Measurements from ENCODE around the gene MEF2B. TPM values are rescaled to one million over a fixed set of nuclear protein-coding genes. Genes with fewer than 3 reads are reported as not detected.

The MEF2B gene
- total RNA-seq, 6 donors from 2014 or later = 2.0 to 3.9 (median 3.1) TPM; not detected in 3

- WGBS, 2 donors = 78 to 82% methylated on average over 5 to 19 of the region's 19 CpGs
- Histone ChIP-seq H3K27me3 (no peaks in the 10 kb centered on the region), H3K27ac (peak overlapping the region in 3 of 4 donors; percentile 76 to 84 (median 76)), H3K9me3 (no peaks in the 10 kb centered on the region), H3K4me3 (peak overlapping the region in 3 of 4 donors; percentile 66 to 88 (median 75)), H3K36me3 (peaks cover 0 to 40% (median 32%) of the 10 kb centered on the region in 4 donors), H3K4me1 (peaks cover 11 to 17% (median 12%) of the 10 kb centered on the region in 4 donors)
- DNase-seq (no peak), ATAC-seq (ENCODE audit: low FRiP score in 2 of 2) (no peak)
- no peak for TF ChIP-seq CTCF (IDR thresholded peaks at IDR 0.05)
Observed at GRCh38 chr19:19201697-19202630, 31.9 kb upstream of the MEF2B start.

- Histone ChIP-seq H3K4me3 (peak overlapping the region in 1 of 4 donors; percentile 80), H3K9me3 (no peaks in the 10 kb centered on the region), H3K4me1 (peaks cover 38 to 50% (median 45%) of the 10 kb centered on the region in 4 donors), H3K27me3 (no peaks in the 10 kb centered on the region), H3K27ac (peak overlapping the region in 2 of 4 donors; percentile 99 to 100), H3K36me3 (peaks cover 0 to 31% (median 26%) of the 10 kb centered on the region in 4 donors)
- DNase-seq = no peak
- TF ChIP-seq POLR2A (IDR thresholded peaks at IDR 0.05) (no peak), POLR2AphosphoS5 (IDR thresholded peaks at IDR 0.05) (no peak), EP300 (IDR thresholded peaks at IDR 0.05) (no peak), CTCF (IDR thresholded peaks at IDR 0.05) (no peak)
- ATAC-seq (ENCODE audit: low FRiP score in 2 of 2) = no peak
- 75 to 79% methylated on average over 5 of the region's 5 CpGs for WGBS, 2 donors
Observed at GRCh38 chr19:19193926-19194325, 23.9 kb upstream of the MEF2B start.

- Histone ChIP-seq H3K9me3 (no peaks in the 10 kb centered on the region), H3K27ac (peak overlapping the region; percentile 96 to 100 (median 99)), H3K4me3 (peak overlapping the region; percentile 40 to 95 (median 86)), H3K27me3 (no peaks in the 10 kb centered on the region), H3K36me3 (peaks cover 0 to 22% (median 16%) of the 10 kb centered on the region in 4 donors), H3K4me1 (peaks cover 38 to 59% (median 45%) of the 10 kb centered on the region in 4 donors)
- 1 to 2% methylated on average over 14 to 21 of the region's 22 CpGs for WGBS, 2 donors
- ATAC-seq (ENCODE audit: low FRiP score in 2 of 2) (no peak), DNase-seq (no peak)
- TF ChIP-seq CTCF (IDR thresholded peaks at IDR 0.05) (no peak), EP300 (IDR thresholded peaks at IDR 0.05) (no peak), POLR2A (IDR thresholded peaks at IDR 0.05) (no peak), POLR2AphosphoS5 (IDR thresholded peaks at IDR 0.05) (no peak)
Observed at GRCh38 chr19:19192910-19193423, 22.9 kb upstream of the MEF2B start.

- Histone ChIP-seq H3K27me3 (no peaks in the 10 kb centered on the region), H3K4me3 (peak within 1 kb of the TSS; percentile 80 to 95 (median 94)), H3K9me3 (no peaks in the 10 kb centered on the region), H3K27ac (peak within 1 kb of the TSS; percentile 96 to 100 (median 99)), H3K36me3 (peaks cover 0 to 15% (median 10%) of the 10 kb centered on the region in 4 donors), H3K4me1 (peaks cover 38 to 61% (median 45%) of the 10 kb centered on the region in 4 donors)
- 0 to 1% methylated on average over 26 to 48 of the region's 53 CpGs for WGBS, 2 donors
- peak in 2 of 6 experiments; percentile 11 to 23 for TF ChIP-seq CTCF (IDR thresholded peaks at IDR 0.05)
- peak in 3 of 4 donors; percentile 34 to 74 (median 37) for TF ChIP-seq POLR2A (IDR thresholded peaks at IDR 0.05)
- peak in 1 of 4 donors; percentile 32 for TF ChIP-seq EP300 (IDR thresholded peaks at IDR 0.05)
- peak; percentile 74 to 76 for TF ChIP-seq POLR2AphosphoS5 (IDR thresholded peaks at IDR 0.05)
- DNase-seq (peak; percentile 96 to 99), ATAC-seq (ENCODE audit: low FRiP score in 2 of 2) (peak; percentile 97 to 98)
Observed at GRCh38 chr19:19192078-19192882, 22.2 kb upstream of the MEF2B start, which contains the start of the genes BORCS8 and RFXANK. Gene BORCS8, minus strand, starts transcription at chr19:19192152. Its CDS starts 35 bp downstream, at chr19:19192117. Gene RFXANK, plus strand, starts transcription at chr19:19192258. Its CDS starts 1,689 bp downstream, at chr19:19193947.
